Measurements from ENCODE around the gene YES1.

YES1 gene

GRCh38 chr18:703213-703967, 108.7 kb downstream of the YES1 start:
- Histone ChIP-seq H3K4me1 (ENCODE audit: insufficient read depth, low read length, severe bottlenecking) (no peaks in the 10 kb centered on the region), H3K9me2 (ENCODE audit: low read depth, low read length) (no peaks in the 10 kb centered on the region), H3K9ac (ENCODE audit: low read length) (no peak overlapping the region), H3K9me3 (ENCODE audit: low read length) (no peaks in the 10 kb centered on the region), H4K20me1 (ENCODE audit: insufficient read depth, low read length) (no peaks in the 10 kb centered on the region), H3K79me2 (ENCODE audit: insufficient read depth, low read length) (no peaks in the 10 kb centered on the region), H3K27me3 (ENCODE audit: insufficient read depth, low read length) (no peaks in the 10 kb centered on the region), H2AFZ (ENCODE audit: low read length) (no peak overlapping the region), H3K36me3 (ENCODE audit: insufficient read depth, low read length) (no peaks in the 10 kb centered on the region), H3F3A (ENCODE audit: insufficient read depth, low read length) (no peaks in the 10 kb centered on the region), H3K4me2 (ENCODE audit: low read length) (no peak overlapping the region), H3K4me3 (ENCODE audit: low read depth, low read length, poor library complexity, severe bottlenecking) (no peak overlapping the region), H3K27ac (ENCODE audit: low read depth, low read length, poor library complexity, severe bottlenecking) (no peak overlapping the region)
- TF ChIP-seq EZH2 (IDR thresholded peaks at IDR 0.05; ENCODE audit: borderline replicate concordance, low read length) = no peak
- TF ChIP-seq CTCF (IDR thresholded peaks at IDR 0.05; ENCODE audit: low read length) = no peak

DNA sequence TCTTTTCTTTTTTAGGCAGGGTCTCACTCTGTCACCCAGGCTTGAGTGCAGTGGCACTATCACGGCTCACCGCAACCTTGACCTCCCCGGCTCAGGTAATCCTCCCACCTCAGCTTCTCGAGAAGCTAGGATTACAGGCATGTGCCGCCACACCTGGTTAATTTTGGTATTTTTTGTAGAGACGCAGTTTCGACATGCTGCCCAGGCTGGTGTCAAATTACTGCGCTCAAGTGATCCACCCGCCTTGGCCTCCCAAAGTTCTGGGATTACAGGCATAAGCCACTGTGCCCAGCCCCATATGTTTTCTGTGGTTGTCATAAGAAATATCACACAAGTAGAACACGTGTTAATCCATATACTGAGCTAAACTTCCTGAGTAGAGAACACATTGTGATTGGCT, 114.2 kb downstream of the YES1 start:
- Histone ChIP-seq H3K4me1 (ENCODE audit: insufficient read depth, low read length, severe bottlenecking) (no peaks in the 10 kb centered on the region), H3K9me2 (ENCODE audit: low read depth, low read length) (no peaks in the 10 kb centered on the region), H4K20me1 (ENCODE audit: insufficient read depth, low read length) (no peaks in the 10 kb centered on the region), H3K4me2 (ENCODE audit: low read length) (no peak overlapping the region), H3F3A (ENCODE audit: insufficient read depth, low read length) (no peaks in the 10 kb centered on the region), H3K27me3 (ENCODE audit: insufficient read depth, low read length) (no peaks in the 10 kb centered on the region), H3K36me3 (ENCODE audit: insufficient read depth, low read length) (no peaks in the 10 kb centered on the region), H2AFZ (ENCODE audit: low read length) (no peak overlapping the region), H3K27ac (ENCODE audit: low read depth, low read length, poor library complexity, severe bottlenecking) (no peak overlapping the region), H3K4me3 (ENCODE audit: low read depth, low read length, poor library complexity, severe bottlenecking) (no peak overlapping the region), H3K79me2 (ENCODE audit: insufficient read depth, low read length) (no peaks in the 10 kb centered on the region), H3K9ac (ENCODE audit: low read length) (no peak overlapping the region), H3K9me3 (ENCODE audit: low read length) (no peaks in the 10 kb centered on the region)
- TF ChIP-seq EZH2 (IDR thresholded peaks at IDR 0.05; ENCODE audit: borderline replicate concordance, low read length) = no peak
- TF ChIP-seq CTCF (IDR thresholded peaks at IDR 0.05; ENCODE audit: low read length) = no peak

GRCh38 chr18:697012-697411, 115.0 kb downstream of the YES1 start:
- Histone ChIP-seq H3K27me3 (ENCODE audit: insufficient read depth, low read length) (no peaks in the 10 kb centered on the region), H3K79me2 (ENCODE audit: insufficient read depth, low read length) (no peaks in the 10 kb centered on the region), H3K4me1 (ENCODE audit: insufficient read depth, low read length, severe bottlenecking) (no peaks in the 10 kb centered on the region), H2AFZ (ENCODE audit: low read length) (no peak overlapping the region), H3K36me3 (ENCODE audit: insufficient read depth, low read length) (no peaks in the 10 kb centered on the region), H3F3A (ENCODE audit: insufficient read depth, low read length) (no peaks in the 10 kb centered on the region), H3K4me2 (ENCODE audit: low read length) (no peak overlapping the region), H4K20me1 (ENCODE audit: insufficient read depth, low read length) (no peaks in the 10 kb centered on the region), H3K9me2 (ENCODE audit: low read depth, low read length) (no peaks in the 10 kb centered on the region), H3K9me3 (ENCODE audit: low read length) (no peaks in the 10 kb centered on the region), H3K4me3 (ENCODE audit: low read depth, low read length, poor library complexity, severe bottlenecking) (no peak overlapping the region), H3K27ac (ENCODE audit: low read depth, low read length, poor library complexity, severe bottlenecking) (no peak overlapping the region), H3K9ac (ENCODE audit: low read length) (no peak overlapping the region)
- TF ChIP-seq CTCF (IDR thresholded peaks at IDR 0.05; ENCODE audit: low read length) (no peak), EZH2 (IDR thresholded peaks at IDR 0.05; ENCODE audit: borderline replicate concordance, low read length) (no peak)
